H7 (cell line): ENCODE results near the gene ADORA2B. TPM values are rescaled to one million over a fixed set of nuclear protein-coding genes. Genes with fewer than 3 reads are reported as not detected.
A peak's percentile ranks its signal among the peaks of the same experiment; 100 is the strongest.

Experiments
- DNase-seq: peaks from one replicate; pipeline ENCODE4 v3.0.0; 2012
- H3K27me3 ChIP-seq: 2 replicates; pipeline ENCODE4 v1.6.0; 2011; ENCODE audit warnings: mild to moderate bottlenecking, low read length; ENCODE audit not compliant: control insufficient read depth, insufficient read depth
- H3K36me3 ChIP-seq: replicated peaks from 2 replicates; pipeline ENCODE4 v1.5.1; 2011; ENCODE audit warnings: low read length; ENCODE audit not compliant: control insufficient read depth, insufficient read depth
- H3K4me3 ChIP-seq: 2 replicates; pipeline ENCODE4 v1.5.1; 2011; ENCODE audit warnings: low read depth, mild to moderate bottlenecking, control low read depth, low read length, moderate library complexity; ENCODE audit not compliant: insufficient read depth
- total RNA-seq: library from RNA; depleted of rRNA; stranded (reverse); fragments of >200 nt; shearing (Covaris generic); gene quantifications from 2 replicates; pipeline ENCODE4 v1.2.3, GENCODE V29; 2014

Gene ADORA2B
- total RNA-seq, 1 experiment from 2014 or later: 4.6 TPM

DNA sequence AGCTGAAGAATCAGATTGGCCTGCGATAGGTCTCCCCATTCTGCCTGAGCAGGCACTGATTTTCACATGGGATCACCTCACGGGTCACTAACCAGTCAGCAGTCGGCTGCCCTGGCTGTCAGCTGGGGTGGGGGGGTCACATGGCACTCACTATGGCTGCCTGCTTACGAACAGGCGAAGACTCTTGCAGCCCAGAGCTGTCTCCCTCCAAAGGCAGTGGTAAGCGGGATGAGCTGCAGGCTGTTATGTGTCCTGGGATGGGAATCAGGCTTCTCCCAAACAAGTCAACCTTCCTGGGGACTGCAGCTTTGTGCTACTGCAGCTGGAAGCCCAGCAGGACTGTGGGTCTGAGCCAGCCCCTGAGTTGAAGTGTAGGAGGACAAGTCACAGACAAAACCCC lies 29.0 kb upstream of the ADORA2B start:
- H3K36me3 ChIP-seq: no peaks in the 10 kb centered on the region
- DNase-seq: no peak

DNA sequence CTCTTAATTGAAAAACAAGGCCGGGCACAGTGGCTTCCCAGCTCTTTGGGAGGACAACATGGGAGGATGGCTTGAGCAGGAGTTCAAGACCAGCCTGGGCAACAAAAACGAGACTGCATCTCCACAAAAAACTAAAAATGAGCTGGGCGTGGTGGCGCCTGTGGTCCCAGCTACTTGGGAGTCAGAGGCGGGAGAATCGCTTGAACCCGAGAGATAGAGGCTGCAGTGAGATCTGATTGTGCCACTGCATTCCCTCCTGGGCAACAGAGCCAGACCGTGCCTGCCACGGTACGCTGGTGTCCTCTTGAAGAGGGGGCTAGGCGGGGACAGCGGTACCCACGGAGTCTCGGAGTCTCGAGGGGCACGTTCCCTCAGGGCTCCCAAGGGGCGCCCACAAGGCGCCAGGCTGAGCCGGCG lies 27.9 kb upstream of the ADORA2B start:
- H3K27me3 ChIP-seq: no peaks in the 10 kb centered on the region; the same call in 1 of the 2 replicates
- H3K4me3 ChIP-seq: no peak overlapping the region; the same call in 1 of the 2 replicates
- no peaks in the 10 kb centered on the region for H3K36me3 ChIP-seq
- DNase-seq: no peak

More for the DNA sequence above, 29.0 kb upstream of the ADORA2B start:
- no peaks in the 10 kb centered on the region; the same call in 1 of the 2 replicates for H3K27me3 ChIP-seq
- no peak overlapping the region for H3K4me3 ChIP-seq

DNA sequence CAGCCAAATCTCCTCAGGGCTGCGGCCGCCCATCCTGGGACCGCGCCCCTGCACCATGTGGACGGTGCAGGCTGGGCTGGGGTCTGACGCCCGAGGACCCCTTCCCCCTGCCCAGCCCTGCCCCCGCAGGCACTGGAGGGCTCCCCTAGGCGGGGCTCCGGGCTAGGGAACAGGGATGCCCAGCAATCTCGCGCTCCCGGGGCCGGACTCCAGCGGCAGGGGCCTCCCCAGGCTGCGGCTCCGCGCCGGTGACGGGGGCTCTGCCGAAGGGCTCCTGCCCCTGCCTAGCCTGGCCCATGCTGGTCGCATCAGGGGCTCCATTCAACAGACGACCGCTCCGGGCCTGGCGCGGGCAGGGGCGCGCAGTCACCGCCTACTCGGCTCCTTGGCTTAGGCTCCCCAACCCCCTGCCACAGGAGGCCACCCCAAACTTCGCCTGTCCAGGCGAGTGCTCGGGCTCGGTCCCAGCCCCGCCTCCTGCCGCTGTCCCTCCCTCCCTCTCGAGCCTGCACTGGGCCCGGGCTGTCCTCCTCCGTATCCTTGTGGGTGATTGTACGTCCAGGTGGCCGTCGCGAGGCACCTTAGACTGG lies 27.4 kb upstream of the ADORA2B start:
- Histone ChIP-seq H3K36me3 (no peaks in the 10 kb centered on the region), H3K4me3 (peak overlapping the region; percentile 16; the same call in 1 of the 2 replicates), H3K27me3 (no peaks in the 10 kb centered on the region; the same call in 1 of the 2 replicates)
- DNase-seq: peak; percentile 55

DNA sequence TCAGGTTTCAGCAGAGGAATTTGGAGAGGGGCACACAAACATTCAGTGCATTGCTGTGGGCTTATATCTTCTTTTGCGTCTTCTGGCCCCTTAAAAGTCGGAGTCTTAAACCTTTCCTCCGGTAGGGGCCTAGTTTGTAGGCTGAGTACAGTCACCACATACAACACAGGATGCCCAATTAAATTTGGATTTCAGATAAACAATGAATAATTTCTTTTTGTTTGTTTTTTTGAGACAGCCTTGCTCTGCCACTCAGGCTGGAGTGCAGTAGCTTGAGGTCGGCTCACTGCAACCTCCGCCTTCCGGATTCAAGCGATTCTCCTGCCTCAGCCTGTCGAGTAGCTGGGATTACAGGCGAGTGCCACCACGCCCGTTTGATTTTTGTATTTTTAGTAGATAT lies 26.7 kb upstream of the ADORA2B start:
- Histone ChIP-seq H3K4me3 (no peak overlapping the region), H3K36me3 (no peaks in the 10 kb centered on the region), H3K27me3 (no peaks in the 10 kb centered on the region; the same call in 1 of the 2 replicates)
- DNase-seq: no peak

DNA sequence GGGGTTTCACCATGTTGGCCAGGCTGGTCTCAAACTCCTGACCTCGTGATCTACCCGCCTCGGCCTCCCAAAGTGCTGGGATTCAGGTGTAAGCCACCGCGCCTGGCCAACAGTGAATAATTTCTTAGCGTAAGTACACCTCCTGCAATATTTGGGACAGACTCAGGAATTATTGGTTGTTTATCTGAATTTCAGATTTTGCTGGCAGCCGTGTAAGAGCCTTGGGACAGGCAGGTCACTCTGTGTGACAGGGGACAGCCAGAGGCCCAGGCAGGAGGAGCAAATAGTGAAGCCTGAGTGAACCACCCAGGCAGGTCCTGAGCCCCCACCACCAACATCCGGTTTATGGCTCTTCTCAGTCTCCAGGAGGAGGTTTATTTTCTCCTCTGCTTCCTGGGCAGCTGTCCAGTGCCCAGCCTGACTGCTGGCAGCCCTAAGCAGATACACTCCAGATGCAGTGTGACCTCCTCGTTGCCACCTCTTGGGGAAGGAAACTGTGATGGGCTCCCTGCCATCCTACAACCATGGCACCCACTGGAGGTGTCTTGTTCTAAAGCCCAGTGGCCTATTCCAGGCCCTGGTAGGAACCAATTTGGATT lies 26.2 kb upstream of the ADORA2B start:
- no peak for DNase-seq
- Histone ChIP-seq H3K36me3 (no peaks in the 10 kb centered on the region), H3K27me3 (no peaks in the 10 kb centered on the region; the same call in 1 of the 2 replicates), H3K4me3 (no peak overlapping the region)

DNA sequence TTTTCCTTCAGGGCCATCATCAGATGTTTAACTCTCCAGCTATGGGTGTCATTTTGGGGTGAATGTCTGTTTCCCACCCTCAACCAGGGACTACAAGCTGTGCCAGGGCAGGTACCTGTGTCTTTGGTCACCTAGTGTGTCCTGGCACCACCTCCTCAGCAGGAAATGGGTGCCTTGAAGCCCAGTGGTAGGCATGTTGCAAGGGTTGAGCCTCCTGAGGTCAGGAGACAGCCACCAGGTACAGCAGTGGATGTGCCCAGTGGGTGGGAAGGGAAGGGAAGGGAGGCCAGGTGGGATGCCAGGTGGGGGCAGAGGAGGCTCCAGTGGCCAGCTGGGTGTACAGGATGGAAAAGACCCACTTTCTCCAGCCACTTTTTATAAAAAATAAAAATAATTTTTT lies 25.5 kb upstream of the ADORA2B start:
- Histone ChIP-seq H3K4me3 (no peak overlapping the region), H3K27me3 (no peaks in the 10 kb centered on the region; the same call in 1 of the 2 replicates), H3K36me3 (no peaks in the 10 kb centered on the region)
- no peak for DNase-seq

DNA sequence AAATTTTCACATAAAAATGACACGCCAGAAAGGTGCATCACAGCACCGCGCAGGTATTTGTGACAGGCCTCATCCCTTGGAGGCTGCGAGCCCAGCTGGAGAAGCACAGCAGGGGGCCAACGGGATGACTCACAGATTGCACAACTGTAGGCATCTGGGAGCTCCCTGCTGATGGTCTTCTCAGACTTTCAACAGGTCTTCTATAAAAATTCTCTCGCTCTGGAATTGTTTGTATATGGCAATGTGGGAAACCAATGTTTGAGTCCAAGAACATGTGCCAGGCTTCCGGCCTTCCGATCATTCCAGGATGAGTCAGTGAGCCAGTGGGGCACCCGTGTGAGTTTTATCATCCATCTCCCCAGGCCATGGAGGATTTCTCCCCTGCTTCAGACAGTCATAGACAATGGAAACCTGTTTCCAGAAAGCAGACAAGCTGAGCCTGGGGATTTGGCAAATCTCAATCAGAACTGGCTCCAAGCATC lies 24.1 kb upstream of the ADORA2B start:
- Histone ChIP-seq H3K27me3 (no peaks in the 10 kb centered on the region; the same call in 1 of the 2 replicates), H3K36me3 (no peaks in the 10 kb centered on the region), H3K4me3 (no peak overlapping the region)
- no peak for DNase-seq

DNA sequence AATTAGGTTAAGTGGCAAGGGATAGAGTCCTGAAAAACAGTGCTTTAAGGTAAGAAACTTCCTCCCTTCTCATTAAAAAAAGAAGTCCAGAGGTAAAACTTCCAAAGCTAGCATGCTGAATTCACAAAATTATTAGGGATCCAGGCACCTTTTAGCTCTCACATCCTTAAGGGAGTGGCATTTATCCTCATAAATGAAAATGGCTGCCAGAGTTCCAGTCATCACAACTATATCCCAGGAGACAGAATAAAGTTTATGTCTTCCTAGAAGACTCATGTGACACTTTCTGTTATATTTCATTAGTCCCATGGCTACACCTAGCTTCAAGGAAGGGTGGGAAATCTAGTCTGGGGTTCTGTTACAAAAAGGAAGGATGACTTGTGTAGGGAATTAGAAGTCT lies 23.3 kb upstream of the ADORA2B start:
- Histone ChIP-seq H3K36me3 (no peaks in the 10 kb centered on the region), H3K4me3 (no peak overlapping the region), H3K27me3 (no peaks in the 10 kb centered on the region; the same call in 1 of the 2 replicates)
- DNase-seq: no peak

DNA sequence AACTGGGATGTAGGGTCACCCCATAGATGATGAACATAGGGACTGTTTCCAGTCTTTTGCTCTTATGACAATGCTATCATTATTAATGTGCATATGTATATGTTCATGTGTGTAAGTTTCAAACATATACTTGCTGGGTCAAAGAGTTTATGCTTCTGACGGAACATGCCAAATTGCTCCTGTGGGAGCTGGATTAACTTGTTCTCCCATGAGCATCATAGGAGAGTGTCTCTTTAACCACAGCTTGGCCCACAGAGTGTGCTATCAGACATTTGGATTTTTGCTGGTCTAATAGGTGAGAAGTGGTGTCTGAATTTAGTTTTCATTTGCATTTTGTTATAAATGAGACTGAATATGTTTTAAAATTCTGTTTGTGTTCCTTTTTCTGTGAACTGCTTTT lies 22.3 kb upstream of the ADORA2B start:
- Histone ChIP-seq H3K36me3 (no peaks in the 10 kb centered on the region), H3K4me3 (no peak overlapping the region), H3K27me3 (no peaks in the 10 kb centered on the region)
- no peak for DNase-seq

DNA sequence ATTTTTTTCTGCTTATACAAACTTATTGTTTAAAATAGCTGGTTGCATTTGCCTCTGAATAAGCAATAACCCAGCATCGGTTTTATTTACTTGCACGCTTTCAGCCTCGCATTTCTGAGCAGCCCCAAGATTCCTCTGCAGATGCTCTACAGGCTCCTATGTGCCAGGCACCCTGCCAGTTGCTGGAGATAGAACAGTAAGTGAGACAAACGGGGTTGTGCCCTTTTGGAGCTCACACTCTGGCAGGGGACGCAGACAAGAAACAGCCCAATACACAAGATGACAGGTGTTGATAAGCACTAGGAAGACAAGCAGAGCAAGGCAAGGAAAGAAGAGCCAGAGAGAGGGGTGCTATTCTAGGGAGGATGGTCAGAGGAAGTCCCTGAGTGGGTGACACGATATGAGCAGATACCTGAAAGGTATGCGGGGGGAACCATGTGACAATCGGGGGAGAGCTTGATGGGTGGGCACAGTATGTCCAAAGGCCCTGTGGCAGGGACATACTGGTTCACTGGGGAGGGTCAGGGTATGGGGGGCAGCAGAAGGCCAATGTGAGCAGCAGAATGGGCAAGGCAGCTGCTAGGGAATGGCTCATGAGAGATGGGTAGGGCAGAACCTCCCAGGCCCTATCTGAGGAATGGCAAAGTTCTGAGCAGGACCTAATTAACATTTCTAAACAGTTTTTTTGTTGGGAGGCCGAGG lies 18.7 kb upstream of the ADORA2B start:
- no peak for DNase-seq
- no peaks in the 10 kb centered on the region; the same call in 1 of the 2 replicates for H3K27me3 ChIP-seq
- no peaks in the 10 kb centered on the region for H3K36me3 ChIP-seq
- no peak overlapping the region for H3K4me3 ChIP-seq

DNA sequence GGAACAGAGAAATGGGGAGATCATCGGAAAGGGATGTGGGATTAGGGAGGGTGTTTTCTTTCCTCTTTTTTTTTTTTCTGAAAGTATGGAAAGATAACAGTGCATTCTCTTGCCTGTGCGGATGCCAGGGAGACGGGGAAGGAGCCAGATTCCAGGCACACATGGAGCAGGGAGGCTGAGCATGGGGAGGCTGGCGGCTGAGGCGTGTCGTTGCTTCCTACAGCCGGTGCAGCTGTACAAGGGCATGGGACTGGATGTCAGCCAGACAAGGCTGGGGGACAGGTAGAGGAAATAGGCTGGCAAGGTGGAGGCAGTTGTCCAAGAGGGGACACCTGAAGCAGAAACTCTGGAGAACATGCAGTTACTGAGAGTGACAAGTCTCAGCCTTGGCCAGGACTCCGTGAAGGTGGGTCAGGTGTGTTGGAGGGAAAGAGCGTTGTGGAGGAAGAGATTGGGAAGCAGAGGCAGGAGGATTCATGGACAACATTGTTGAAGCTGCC lies 16.6 kb upstream of the ADORA2B start:
- Histone ChIP-seq H3K4me3 (no peak overlapping the region), H3K27me3 (no peaks in the 10 kb centered on the region; the same call in 1 of the 2 replicates), H3K36me3 (no peaks in the 10 kb centered on the region)
- no peak for DNase-seq

DNA sequence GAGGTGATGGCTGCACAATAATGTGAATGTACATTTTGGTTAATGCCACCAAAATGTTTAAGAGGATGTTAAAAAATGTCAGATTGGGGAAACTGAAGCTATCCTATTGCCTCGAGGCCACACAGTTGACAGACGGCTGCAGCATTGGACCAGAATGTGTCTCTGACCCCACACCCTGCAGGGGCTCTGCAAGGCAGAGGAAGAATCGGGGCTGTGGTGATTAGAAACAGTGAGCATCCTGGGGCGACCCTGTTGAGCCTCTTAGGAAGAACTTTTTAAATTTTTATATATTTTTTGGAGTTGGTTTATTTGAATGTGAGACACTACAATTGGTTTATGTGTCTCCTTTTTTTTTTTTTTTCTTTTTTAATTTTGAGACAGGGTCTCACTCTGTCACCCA lies 15.0 kb upstream of the ADORA2B start:
- Histone ChIP-seq H3K4me3 (no peak overlapping the region), H3K36me3 (no peaks in the 10 kb centered on the region), H3K27me3 (no peaks in the 10 kb centered on the region; the same call in 1 of the 2 replicates)
- DNase-seq: no peak

DNA sequence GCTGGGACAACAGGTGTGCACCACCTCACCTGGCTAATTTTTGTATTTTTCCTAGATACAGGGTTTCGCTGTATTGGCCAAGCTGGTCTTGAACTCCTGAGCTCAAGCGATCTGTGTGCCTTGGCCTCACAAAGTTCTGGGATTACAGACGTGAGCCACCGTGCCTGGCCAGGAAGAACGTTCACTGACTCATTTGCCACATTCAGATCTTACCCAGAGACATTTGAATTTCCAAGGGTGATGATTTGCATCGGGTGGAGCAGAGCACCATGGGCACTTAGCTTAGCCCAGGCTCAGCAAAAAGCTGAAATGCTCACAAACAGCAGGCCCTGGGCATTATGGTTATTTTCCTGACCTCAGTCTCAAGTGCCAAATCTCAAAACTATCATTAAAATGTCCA lies 14.5 kb upstream of the ADORA2B start:
- H3K36me3 ChIP-seq: no peaks in the 10 kb centered on the region
- H3K27me3 ChIP-seq: no peaks in the 10 kb centered on the region; the same call in 1 of the 2 replicates
- no peak overlapping the region for H3K4me3 ChIP-seq
- no peak for DNase-seq

DNA sequence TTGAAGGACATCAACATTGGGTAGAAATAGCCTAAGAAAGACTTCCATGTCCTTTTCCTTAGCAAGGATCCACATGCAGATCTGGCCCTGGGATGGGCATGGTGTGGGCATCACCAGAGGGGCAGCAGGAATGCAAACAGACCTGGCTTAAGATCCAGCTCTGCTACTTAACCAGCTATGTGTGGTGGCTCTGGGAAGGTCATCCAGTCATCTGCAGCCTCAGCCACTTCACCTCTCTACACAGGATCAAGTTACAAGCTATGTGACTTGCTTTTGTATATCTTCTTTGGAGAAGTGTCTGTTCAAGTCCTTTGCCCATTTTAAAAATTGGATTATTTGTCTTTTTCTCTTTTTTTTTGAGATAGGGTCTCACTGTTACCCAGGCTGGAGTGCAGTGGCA lies 13.5 kb upstream of the ADORA2B start:
- Histone ChIP-seq H3K36me3 (no peaks in the 10 kb centered on the region), H3K4me3 (no peak overlapping the region), H3K27me3 (no peaks in the 10 kb centered on the region; the same call in 1 of the 2 replicates)
- no peak for DNase-seq
